HG03159 (cell line): ENCODE data around the gene SORCS2.

Experiments
- ATAC-seq: cut with Tn5 transposase; IDR thresholded peaks from one replicate; pipeline ENCODE4 v1.9.1; 2021; ENCODE audit warnings: mild to moderate bottlenecking, moderate library complexity; ENCODE audit not compliant: unreplicated experiment

SORCS2 gene

DNA sequence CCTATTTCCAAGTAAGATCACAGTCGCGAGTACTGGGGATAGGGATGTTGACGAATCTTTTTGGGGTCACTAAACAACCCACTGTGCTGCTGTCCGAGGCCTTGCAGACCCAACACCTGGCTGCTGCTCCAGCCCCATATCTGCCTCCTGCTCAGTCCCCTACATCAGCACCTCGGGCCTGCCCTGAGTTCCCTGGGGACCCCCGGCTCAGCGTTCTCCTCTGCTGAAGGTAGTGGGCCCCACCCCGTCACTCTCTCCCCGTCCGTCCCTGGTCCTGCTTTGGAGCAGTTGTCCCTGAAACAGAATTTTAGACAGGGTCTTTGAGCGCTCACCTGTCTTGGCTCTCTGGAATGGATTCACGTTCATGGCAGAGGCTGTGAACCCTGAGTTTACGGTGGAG is 444.8 kb downstream of the SORCS2 start:
- ATAC-seq: no peak

DNA sequence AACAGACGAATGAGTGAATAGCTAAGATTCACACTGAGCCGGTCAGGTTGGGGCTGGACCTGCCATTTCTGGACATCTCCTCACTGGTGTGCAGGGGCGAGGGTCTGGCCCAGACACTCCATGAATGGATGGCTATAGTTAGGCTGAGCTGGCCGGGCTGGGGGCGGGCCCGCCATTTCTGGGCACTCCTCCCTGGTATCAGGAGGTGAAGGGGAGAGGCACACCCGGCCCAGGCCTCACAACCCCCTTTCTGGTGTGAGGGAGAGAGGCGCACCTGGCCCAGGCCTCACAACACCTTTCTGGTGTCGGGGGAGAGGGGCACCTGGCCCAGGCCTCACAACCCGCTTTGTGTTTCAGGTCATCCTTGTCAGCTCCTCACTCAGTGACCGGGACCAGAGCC is 445.6 kb downstream of the SORCS2 start:
- ATAC-seq: no peak

DNA sequence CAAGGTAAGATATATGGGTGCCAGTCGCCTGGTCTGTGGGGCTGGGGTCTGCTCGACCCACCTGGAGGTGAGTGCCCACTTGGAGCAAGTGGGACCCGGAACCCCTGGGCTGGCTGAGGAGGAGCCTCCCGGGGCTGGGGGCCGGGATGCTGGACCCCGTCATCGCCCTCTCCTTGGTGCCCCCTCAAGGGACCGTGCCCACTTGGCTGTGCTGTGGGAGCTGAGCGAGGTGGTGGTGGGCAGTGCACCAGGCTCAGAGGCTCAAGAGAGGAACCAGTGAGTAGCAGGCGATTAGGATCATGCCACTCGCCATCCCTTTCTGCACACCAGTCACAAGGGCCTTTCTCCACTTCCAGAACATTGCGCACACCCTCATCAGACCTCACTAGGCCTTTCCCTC is 446.2 kb downstream of the SORCS2 start:
- no peak for ATAC-seq

DNA sequence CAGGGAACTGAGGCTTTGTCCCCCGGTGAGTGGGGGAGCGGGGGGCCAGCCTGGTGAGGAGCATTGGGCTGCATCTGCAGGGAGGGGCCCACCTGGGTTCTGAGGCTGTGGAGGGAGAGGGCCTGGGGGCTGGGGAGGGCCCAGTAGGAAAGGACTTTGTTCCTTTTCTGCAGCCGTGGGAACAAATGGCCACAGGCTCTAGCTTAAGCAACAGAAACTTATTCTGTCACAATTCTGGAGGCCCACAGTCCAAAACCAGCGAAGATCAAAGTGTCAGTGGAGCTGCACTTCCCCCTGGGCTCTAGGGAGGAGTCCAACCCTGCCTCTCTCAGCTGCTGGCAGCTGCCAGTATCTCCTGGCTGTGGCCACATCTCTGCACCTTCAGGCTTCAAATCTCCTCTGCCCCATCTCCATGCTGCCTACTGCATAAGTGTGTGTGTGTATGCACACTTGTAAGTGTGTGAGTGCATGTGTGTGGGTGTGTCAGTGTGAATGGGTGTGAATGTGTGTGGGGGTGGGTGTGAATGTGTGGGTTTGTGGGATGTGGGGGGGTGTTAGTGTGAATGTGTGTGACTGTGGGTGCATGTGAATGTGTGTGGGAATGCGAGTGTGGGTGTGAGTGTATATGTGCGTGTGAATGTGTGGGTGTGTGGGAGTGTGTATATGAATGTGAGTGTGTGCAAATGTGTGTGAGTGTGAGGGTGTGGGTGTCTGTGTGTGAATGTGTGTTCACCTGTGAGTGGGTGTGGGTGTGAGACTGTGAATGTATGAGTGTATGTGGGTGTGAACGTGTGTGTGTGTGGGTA is 446.8 kb downstream of the SORCS2 start:
- ATAC-seq: no peak

DNA sequence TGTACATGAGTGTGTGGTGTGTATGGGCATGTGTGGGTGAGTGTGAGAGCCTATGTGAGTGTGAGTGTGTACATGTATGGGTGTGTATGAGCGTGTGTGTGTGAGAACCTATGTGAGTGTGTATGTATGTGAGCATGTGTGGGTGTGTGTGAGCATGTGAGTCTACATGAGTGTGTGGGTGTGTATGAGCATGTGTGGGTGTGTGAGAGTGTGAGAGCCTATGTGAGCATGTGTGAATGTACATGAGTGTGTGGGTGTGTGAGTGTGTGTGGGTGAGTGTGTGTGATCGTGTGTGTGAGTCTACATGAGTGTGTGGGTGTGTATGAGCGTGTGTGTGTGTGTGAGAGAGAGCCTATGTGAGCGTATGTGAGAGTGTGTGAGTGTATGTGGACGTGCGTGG is 447.8 kb downstream of the SORCS2 start:
- ATAC-seq: no peak

DNA sequence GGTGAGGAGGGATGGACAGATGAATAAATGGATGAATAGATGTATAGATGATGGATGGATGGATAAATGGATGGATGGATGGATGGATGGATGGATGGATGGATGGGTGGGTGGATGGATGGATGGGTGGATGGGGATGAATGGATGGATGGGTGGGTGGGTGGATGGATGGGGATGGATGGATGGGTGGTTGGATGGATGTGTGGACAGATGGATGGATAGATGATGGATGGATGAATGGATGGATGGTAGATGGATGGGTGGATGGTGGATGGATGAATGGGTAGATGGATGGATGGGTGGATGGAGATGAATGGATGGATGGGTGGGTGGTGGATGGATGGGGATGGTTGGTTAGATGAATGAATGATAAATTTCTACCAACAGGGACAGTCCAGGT is 449.4 kb downstream of the SORCS2 start:
- no peak for ATAC-seq

DNA sequence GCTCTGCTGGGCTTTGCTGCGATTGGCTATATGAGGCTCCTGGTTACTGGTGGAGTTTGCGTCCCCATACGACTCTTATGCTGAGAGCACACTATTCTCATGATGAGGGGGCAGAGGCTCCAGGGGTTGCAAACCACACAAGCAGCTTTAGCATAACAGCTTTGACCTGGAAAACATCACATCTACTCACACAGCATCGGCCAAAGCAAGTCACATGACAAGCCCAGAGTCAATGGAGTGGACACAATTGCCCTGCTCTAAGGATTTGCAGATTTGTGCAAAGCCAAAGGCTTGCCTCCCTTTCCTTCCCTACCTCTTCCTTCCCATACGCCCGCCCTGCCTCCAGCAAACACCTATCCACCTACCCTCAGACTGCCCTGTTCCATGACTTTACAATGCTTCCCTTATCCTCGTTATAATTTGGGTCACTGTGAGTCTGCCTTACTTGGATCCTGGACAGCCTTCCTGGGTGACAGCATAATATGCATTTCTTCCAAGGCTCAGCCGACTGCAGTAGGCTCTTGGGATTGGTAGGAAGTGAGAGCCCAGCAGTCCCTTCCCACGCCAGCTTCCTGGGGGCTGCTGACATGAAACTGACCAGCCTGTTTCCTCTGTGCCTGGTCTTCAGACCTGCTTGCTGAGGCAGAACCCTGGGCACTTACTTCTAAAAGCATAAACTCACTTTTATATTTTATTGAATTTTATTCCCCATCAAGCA is 450.6 kb downstream of the SORCS2 start:
- ATAC-seq: no peak

DNA sequence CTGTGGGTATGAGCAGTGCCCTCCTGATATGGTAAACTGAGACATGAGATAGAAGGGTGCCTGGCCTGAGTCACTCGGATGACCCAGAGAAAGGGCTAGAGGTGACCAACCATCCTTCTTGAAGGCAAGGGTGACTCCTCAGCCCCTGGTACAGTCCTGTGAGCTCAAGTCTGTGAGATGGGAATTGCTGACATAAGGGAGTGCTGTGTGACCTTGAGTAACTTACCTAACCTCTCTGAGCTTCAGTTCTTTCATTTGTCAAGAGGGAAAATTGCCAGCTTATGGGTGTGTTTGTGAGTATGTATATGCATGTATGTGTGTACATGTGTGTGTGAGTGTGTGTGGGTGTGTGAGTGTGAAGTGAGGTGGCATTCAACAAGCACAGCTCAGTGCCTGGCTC is 452.8 kb downstream of the SORCS2 start:
- no peak for ATAC-seq

DNA sequence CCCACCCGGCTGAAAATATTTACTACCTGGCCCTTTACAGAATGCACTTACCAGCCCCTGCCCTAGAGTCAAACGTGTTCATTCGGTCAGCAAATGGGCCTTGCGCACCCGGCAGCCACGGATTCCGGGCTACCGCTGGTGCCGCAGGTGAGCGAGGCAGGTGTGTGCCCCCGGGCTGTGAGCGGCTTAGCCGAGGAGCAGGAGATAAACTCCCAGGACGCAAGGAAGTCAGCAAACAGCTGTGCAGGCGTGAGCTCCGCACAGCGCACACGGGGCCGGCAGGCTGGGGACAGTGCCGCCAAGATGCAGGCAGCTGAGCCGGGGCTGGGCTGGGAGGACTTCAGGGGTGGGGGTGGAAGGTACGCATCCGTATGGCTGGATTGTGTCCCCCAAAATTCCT is 453.6 kb downstream of the SORCS2 start:
- ATAC-seq: no peak

DNA sequence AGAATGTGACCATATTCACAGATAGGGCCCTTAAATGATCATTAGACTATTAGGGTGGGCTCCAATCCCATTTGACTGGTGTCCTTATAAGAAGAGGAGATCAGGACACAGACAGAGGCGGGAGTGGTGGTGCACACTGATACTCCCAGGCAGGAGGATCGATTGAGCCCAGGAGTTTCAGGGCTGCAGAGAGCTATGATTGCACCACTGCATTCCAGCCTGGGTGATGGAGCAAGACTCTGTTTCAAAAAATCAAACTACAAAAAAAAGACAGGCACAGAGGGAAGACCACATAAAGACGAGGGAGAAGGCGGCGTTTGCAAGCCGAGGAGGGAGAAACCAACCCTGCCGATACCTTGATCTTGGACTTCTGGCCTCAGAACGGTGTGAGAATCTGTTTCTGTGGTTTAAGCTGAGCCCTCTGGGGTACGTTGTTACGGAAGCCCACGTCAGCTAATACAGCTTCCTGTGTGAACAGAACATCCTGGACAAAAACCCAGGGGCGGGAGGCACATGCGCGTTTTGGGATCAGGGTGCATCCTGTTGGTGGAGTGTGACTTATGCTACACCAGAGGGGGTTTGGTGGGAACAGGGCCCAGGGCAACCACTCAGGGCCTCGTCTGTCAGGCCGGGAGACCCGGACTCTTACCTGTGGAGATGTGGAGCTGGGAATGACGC is 454.2 kb downstream of the SORCS2 start:
- ATAC-seq: no peak

DNA sequence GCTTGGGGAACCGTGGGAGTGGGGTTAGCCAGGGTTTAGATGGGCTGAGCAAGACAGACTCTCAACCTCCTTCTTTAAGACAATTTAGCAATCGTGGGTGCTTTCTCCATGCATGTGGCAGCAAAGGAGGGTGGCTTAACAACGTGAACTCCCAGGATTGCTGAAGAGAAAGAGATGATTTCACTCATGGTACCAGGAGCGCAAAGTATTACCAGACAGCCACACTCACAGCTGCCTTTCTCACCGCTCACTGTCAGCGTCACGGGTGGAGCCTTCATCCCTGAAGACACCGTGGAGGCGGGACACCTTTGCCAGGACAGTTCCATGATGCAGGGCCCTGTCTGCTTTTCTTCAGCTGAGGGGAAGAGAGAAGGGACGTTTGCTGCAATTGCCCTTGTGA is 454.8 kb downstream of the SORCS2 start:
- ATAC-seq: no peak

DNA sequence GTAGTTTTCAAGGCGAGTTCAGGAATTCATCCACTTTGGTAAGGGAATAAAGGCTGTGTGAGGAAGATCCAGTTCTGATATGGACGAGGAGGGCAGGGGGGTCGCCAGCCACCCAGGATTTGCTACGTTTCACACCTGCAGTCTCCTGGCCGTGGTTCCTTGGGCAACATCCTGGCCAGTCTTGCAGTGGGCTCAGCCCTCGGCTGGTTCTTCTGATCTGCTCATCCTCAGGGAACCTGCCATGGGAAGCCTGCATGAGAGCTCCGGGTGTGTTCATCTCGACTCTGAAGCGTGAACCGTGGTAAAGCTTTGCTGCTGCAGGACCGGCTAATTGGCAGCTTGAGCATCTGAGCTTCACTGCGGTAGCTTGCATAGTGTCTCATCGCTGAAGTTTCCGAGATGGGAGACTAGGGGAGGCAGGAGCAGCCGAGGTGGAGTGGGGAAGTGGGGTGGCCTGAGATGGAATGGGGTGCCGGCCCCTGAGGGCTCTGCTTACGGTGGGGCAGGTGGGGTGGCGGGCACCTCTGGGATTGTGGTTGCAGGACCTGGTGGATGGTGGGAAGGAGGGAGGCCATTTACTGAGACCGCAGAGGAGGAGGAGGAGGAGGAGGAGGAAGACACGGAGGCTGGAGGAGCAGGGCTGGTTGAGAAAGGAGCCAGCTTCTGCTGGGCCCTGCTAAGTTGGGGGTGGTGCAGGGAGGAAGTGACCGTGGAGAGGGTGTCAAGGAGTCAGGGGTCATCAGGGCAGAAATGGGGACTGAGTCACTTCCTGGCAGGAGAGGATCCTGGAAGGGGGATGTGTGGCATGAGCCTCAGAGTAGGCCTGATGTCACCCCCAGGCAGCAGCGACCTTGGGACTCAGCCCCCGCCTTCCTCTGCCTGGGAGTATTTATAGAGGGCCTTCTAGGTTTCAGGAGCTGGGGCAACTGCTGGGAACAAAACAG is 455.5 kb downstream of the SORCS2 start:
- no peak for ATAC-seq

DNA sequence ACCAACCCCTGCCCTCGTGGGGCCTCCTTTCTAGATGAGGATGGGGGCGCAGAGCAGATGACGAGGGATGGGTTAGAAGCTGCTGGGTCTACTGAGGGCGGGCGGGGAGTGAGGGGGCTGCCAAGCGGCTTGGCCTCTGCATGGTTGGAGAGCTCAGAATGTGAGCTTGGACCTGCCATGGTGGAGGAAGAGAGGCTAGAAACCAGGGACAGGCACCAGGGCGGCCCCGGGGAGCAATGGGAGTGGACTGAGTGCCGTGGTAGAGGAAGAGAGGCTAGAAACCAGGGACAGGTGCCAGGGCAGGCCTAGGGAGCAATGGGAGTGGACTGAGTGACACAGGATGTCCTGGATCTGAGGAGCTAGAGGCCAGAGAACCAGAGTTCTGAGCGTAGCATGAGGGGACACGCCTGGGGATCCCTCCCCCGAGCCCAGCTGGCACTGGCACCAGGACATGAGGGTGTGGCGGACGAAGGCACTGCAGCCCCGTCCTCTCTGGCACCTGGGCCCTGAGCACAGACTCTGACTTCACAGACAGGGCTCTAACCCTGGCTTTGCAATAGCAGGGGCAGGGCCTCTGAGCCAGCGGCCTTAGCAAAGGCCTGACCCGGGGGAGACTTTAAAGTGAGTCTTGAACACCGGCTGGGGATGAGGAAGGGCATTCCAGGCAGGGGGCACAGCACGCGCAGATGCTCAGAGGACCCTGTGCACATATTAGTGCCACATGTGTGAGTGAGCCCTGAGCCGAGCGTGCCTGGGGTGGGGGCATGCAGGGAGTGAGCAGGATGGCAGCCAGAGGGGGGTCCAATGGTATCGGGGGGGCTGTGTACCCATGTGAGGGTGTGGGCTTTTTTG is 456.4 kb downstream of the SORCS2 start:
- ATAC-seq: no peak

DNA sequence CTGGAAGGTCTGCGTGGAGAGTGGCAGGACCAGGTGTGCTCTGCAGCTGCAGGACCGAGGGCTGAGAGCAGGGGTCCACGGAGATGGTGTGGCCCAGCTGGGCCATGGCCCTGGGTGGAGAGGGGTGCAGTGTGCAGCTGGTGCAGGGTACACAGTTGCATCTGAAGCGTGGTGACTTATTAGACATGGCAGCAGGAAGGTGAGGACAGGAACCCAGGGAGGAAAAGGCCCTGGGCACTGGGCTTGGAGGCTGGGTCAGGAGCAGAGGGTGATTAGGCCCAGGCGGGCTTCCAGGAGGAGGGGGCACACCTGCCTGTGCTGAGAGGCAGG is 457.0 kb downstream of the SORCS2 start:
- ATAC-seq: no peak

DNA sequence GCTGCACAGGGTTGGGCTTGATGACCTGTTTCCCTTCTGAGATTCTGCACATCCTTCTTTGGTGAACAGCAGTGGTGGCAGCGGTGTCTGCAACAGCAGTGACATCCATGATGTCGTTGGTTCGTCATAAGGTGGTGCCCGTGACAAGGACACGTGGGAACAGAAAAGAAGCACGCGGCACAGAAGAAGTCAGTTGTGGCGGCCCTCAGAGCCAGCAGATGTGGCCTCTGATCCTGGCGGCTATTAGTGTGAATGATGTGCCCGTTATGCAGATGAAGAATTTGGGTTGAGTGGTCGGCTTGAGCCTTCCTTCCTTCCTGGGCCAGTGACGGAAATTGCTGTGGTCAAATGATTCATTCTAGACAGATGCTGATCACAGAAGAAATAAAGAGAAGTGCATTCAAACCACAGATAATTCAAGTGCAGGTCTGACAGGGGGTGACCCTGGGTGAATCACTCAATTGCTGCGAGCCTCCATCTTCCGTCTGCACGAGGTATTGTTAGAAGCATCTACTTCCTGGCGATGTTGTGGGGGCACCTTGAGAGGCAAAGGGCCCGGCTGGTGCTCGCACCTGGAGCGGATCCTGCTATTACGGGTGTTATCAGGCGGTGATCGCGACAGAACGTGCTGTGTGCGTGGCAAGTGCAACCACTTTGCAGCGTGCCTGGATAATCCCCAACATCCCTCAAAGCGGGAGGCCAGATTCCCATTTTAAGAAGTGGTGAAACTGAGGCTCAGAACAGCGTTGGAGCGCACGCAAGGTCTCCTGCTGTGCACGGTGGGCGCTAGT is 457.6 kb downstream of the SORCS2 start:
- no peak for ATAC-seq

DNA sequence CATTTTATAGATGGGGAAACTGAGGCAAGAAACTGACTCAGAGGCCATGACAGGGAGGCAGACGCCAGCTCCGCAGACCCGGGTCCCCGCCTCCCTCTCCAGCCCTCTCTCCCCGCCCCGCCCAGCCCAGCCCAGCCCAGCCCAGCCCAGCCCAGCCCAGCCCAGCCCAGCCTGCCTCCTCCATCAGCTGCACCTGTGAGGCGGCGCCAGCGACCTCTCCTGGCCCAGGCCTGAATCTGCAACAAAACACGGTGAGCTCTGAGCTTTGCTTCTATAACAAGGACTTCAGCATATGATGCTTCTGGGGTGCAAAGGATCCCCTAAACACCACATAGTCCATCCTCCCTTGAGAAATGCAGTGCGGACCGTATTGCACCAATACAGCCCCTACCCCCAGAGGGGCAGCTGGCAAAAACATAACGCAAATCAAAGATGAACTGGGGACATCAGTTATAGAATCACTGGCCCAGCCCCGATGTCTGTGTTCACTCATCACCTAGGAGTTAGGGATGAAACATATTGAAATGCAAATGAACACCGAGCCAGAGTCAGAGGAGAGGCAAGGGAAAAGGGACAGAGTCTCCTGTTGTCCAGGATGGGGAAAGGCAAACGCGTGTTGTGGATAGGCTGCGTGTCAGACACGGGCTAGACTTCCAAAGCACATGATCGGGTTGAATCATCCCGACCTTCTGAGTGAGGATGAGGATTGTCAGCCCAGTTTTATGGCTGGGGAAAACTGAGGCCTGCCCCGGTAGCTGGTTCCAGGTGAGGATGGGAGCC is 458.5 kb downstream of the SORCS2 start:
- no peak for ATAC-seq

DNA sequence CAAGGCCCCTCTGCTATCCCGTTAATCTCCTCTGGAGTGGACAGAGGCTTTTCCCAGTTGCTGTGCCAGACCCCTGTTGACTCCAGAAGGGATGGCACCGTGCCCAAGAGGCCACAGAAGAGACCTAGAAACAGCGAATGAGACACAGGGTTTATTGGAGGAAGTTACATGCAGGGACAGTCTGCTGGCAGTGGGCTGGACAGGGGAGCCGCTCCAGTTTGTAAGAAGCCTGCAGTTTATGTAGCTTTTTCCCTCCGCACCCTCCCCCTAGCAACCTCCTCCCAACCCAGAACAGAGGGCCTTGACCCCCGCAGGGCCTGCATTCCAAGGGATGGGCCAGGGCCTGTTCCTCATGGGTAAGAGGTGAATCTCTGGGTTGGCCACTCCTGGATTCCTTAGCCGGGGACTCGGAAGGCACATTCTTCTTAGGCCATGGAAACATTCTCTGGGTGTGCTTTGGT is 459.2 kb downstream of the SORCS2 start:
- no peak for ATAC-seq

DNA sequence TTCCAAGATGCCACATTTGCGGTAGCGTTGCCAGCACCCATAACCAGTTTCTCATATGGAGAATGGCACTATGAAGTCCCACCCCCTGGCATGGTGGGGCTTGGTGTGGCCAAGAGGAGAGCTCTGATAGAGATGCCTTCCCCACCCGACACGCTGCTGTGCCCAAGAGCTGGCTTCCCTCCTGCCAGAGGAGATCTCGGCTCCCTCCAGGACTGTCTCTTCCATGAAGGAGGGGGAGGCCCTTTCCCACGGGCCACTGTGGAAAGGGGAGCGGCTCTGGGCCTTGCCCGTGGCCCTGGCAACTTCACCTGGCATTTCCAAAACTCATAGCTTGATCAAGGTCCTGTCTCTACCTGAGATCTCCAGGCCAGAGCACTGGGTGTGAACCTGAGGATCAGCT is 459.7 kb downstream of the SORCS2 start:
- ATAC-seq: no peak
